ENCODE data around the gene TMEM106C. TPM values are rescaled to one million over a fixed set of nuclear protein-coding genes. Genes with fewer than 3 reads are reported as not detected.
"Not testable (repeated sequence)": the region's sequence is repeated elsewhere in the genome, so short reads cannot be mapped to it uniquely, and the experiment has no call there.

The TMEM106C gene
- total RNA-seq, 1 experiment from 2014 or later = 99.4 TPM

DNA sequence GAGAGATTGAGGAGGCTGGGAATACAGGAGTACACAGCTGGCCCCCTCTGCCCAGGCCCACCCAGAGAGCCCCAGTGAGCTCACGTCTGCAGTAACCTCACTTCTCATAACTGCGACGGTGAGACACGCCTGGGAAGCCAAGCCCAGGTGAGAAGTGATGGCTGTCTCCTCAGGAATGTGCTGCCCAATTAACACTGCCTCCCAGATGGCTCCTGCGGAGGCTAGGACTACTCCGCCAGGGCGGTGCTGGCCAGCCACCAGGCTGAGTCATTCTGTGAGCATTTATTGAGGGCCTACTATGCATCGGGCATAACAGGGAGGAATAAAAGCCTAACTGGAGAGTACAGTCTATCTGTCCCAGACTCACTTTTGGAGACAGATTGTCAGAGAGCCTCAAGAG is 9.3 kb upstream of the TMEM106C start:
- intact Hi-C loops (cut with micrococcal nuclease; ENCODE audit: unreplicated experiment) = no loop called here
- peaks cover 13% of the 10 kb centered on the region; the same call in 1 of the 2 replicates for H3F3A ChIP-seq (ENCODE audit: insufficient read depth, low read depth)
- TF ChIP-seq EZH2 (IDR thresholded peaks at IDR 0.05; ENCODE audit: low read depth) = no peak
- TF ChIP-seq, protein P1, sequence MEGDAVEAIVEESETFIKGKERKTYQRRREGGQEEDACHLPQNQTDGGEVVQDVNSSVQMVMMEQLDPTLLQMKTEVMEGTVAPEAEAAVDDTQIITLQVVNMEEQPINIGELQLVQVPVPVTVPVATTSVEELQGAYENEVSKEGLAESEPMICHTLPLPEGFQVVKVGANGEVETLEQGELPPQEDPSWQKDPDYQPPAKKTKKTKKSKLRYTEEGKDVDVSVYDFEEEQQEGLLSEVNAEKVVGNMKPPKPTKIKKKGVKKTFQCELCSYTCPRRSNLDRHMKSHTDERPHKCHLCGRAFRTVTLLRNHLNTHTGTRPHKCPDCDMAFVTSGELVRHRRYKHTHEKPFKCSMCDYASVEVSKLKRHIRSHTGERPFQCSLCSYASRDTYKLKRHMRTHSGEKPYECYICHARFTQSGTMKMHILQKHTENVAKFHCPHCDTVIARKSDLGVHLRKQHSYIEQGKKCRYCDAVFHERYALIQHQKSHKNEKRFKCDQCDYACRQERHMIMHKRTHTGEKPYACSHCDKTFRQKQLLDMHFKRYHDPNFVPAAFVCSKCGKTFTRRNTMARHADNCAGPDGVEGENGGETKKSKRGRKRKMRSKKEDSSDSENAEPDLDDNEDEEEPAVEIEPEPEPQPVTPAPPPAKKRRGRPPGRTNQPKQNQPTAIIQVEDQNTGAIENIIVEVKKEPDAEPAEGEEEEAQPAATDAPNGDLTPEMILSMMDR (conservative IDR thresholded peaks at IDR 0.05) = no peak
- H3K27ac ChIP-seq = no peak overlapping the region
- H3K27me3 ChIP-seq (ENCODE audit: insufficient read depth, low read depth) = no peaks in the 10 kb centered on the region
- no peaks in the 10 kb centered on the region for H4K20me1 ChIP-seq (ENCODE audit: insufficient read depth)
- 0 out of 2 replicates have a peak overlapping the region, but pooled peaks have one; percentile 16 for H3K4me2 ChIP-seq
- ChIA-PET POLR2A (ENCODE audit: unreplicated experiment) (interaction anchor here (0.6 to 0.8 kb wide), 3 partner anchors 13 to 124 kb away, joined by 3 to 10 read pairs (median 3); no protein-coding TSS in a partner anchor), CTCF (no interaction called here)
- H2AFZ ChIP-seq = no peak overlapping the region; the same call in 1 of the 2 replicates
- no peaks in the 10 kb centered on the region for H3K9me2 ChIP-seq (ENCODE audit: insufficient read depth)
- H3K4me1 ChIP-seq (replicated peaks; ENCODE audit: insufficient read depth) = peaks cover 23% of the 10 kb centered on the region; the same call in 1 of the 2 replicates
- no peaks in the 10 kb centered on the region for H3K36me3 ChIP-seq (ENCODE audit: low read depth)
- BruUV-seq (replicated peaks) = no TSS peak
- H3K79me2 ChIP-seq (ENCODE audit: low read depth) = no peaks in the 10 kb centered on the region
- no peak overlapping the region for H3K4me3 ChIP-seq
- peak; percentile 53 to 61 for DNase-seq
- no peaks in the 10 kb centered on the region for H3K9me3 ChIP-seq (ENCODE audit: insufficient read depth, low read depth)

DNA sequence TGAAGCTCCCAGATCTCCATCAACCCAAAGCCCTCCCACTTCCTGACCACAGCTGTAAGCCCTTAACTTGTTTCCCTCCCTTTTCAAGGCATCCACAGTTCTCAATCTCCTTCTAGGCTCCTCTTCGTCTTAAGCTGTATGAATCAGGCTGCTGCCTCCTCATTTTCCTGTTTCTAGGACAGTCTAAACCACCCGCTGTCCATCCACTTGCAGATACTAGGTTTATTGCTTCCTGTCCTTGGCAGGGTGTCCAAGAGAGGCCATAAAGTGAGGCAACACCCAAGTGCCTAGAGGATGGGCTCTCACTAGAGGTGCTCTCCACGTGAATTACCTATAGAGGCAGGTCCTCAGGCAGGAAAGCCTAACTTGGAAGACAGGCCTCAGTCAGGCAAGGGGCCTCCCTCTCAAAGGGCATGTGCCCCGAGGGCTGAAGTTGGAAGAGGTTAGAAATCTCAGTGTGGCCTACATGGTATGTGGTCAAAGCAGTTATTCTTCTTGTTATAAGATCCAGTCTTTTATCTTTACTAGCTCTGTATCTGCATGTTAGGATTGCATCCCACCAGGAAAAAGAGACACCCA is 8.8 kb upstream of the TMEM106C start:
- ChIA-PET POLR2A (ENCODE audit: unreplicated experiment) (interaction anchor here (0.8 kb wide), 1 partner anchor 13 kb away, joined by 10 read pairs; no protein-coding TSS in a partner anchor), CTCF (no interaction called here)
- Histone ChIP-seq H3F3A (ENCODE audit: insufficient read depth, low read depth) (peaks cover 13% of the 10 kb centered on the region; the same call in 1 of the 2 replicates), H3K36me3 (ENCODE audit: low read depth) (no peaks in the 10 kb centered on the region), H3K9me3 (ENCODE audit: insufficient read depth, low read depth) (no peaks in the 10 kb centered on the region), H3K27ac (no peak overlapping the region), H2AFZ (no peak overlapping the region; the same call in 1 of the 2 replicates), H3K9me2 (ENCODE audit: insufficient read depth) (no peaks in the 10 kb centered on the region), H3K79me2 (ENCODE audit: low read depth) (no peaks in the 10 kb centered on the region), H3K4me1 (replicated peaks; ENCODE audit: insufficient read depth) (peaks cover 20% of the 10 kb centered on the region; the same call in 1 of the 2 replicates), H4K20me1 (ENCODE audit: insufficient read depth) (no peaks in the 10 kb centered on the region), H3K4me3 (no peak overlapping the region), H3K27me3 (ENCODE audit: insufficient read depth, low read depth) (no peaks in the 10 kb centered on the region), H3K4me2 (no peak overlapping the region)
- no TSS peak for BruUV-seq (replicated peaks)
- peak; percentile 61 to 78 for DNase-seq
- TF ChIP-seq EZH2 (IDR thresholded peaks at IDR 0.05; ENCODE audit: low read depth) = no peak
- TF ChIP-seq, protein P1 (conservative IDR thresholded peaks at IDR 0.05) = no peak
- intact Hi-C loops (cut with micrococcal nuclease; ENCODE audit: unreplicated experiment) = no loop called here

DNA sequence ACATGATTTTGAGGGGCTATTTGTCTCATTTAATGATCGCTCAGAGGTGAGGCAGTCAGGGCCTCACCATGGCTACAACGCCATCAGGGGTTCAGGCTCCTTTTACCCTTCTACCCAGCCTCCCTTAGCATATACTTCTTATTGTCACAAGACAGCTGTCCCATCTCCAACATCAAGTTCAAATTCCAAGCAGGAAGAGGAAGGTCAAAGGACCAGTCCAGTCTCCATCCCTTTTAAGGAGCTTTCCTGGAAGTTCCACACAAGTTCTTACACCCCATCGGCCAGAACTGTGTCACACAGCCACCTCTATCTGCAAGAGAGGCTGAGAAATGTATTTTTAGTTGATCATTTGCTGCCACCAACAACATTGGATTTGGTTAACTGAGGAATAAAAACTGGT is 8.3 kb upstream of the TMEM106C start:
- Histone ChIP-seq H3K27ac (no peak overlapping the region), H3K9me3 (ENCODE audit: insufficient read depth, low read depth) (no peaks in the 10 kb centered on the region), H3K36me3 (ENCODE audit: low read depth) (no peaks in the 10 kb centered on the region), H3K79me2 (ENCODE audit: low read depth) (no peaks in the 10 kb centered on the region), H3K4me2 (no peak overlapping the region), H3K4me3 (no peak overlapping the region), H3F3A (ENCODE audit: insufficient read depth, low read depth) (peaks cover 13% of the 10 kb centered on the region; the same call in 1 of the 2 replicates), H3K9me2 (ENCODE audit: insufficient read depth) (no peaks in the 10 kb centered on the region), H3K27me3 (ENCODE audit: insufficient read depth, low read depth) (peaks cover 3% of the 10 kb centered on the region; the same call in 1 of the 2 replicates), H4K20me1 (ENCODE audit: insufficient read depth) (no peaks in the 10 kb centered on the region), H2AFZ (no peak overlapping the region), H3K4me1 (replicated peaks; ENCODE audit: insufficient read depth) (peaks cover 20% of the 10 kb centered on the region; the same call in 1 of the 2 replicates)
- POLR2A ChIA-PET (ENCODE audit: unreplicated experiment) = interaction anchor here (0.8 kb wide), 1 partner anchor 12 kb away, joined by 10 read pairs; no protein-coding TSS in a partner anchor
- no peak for TF ChIP-seq EZH2 (IDR thresholded peaks at IDR 0.05; ENCODE audit: low read depth)
- TF ChIP-seq, protein P1 (conservative IDR thresholded peaks at IDR 0.05) = no peak
- CTCF ChIA-PET = no interaction called here
- intact Hi-C loops (cut with micrococcal nuclease; ENCODE audit: unreplicated experiment) = no loop called here
- BruUV-seq (replicated peaks) = no TSS peak
- DNase-seq = no peak

DNA sequence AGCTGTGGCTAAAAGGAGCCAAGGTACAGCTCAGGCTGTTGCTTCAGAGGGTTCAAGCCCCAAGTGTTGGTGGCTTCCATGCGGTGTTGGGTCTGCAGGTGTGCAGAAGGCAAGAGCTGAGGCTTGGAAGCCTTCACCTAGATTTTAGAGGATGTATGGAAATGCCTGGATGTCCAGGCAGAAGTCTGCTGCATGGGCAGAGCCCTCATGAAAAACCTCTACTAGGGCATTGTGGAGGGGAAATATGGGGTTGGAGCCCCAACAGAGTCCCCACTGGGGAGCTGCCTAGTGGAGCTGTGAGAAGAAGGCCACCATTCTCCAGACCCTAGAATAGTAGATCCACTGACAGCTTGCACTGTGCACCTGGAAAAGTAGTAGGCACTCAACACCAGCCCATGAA is 5.7 kb upstream of the TMEM106C start:
- H2AFZ ChIP-seq; intact Hi-C loops (cut with micrococcal nuclease; ENCODE audit: unreplicated experiment); H3K36me3 ChIP-seq (ENCODE audit: low read depth); H3K9me3 ChIP-seq (ENCODE audit: insufficient read depth, low read depth); POLR2A ChIA-PET (ENCODE audit: unreplicated experiment); DNase-seq; H3K4me2 ChIP-seq; H3K27ac ChIP-seq; CTCF ChIA-PET; BruUV-seq (replicated peaks); H3K4me3 ChIP-seq; H3K9me2 ChIP-seq (ENCODE audit: insufficient read depth); H4K20me1 ChIP-seq (ENCODE audit: insufficient read depth); H3F3A ChIP-seq (ENCODE audit: insufficient read depth, low read depth); H3K79me2 ChIP-seq (ENCODE audit: low read depth): not testable (repeated sequence)
- H3K27me3 ChIP-seq (ENCODE audit: insufficient read depth, low read depth) = peaks cover 11% of the 10 kb centered on the region
- peaks cover 20% of the 10 kb centered on the region; the same call in 1 of the 2 replicates for H3K4me1 ChIP-seq (replicated peaks; ENCODE audit: insufficient read depth)
